CD14-positive monocyte (primary cell): ENCODE measurements around the gene MICU1. TPM values are rescaled to one million over a fixed set of nuclear protein-coding genes. Genes with fewer than 3 reads are reported as not detected.

ENCODE experiments used
- DNase-seq, 3 donors: peaks; one replicate each; pipeline ENCODE4 v3.0.0-alpha.2; 2011 to 2022
- H2AFZ ChIP-seq: 2 replicates; pipeline ENCODE4 v1.6.0; 2012; ENCODE audit warnings: mild to moderate bottlenecking, low read depth, low read length, inconsistent platforms; ENCODE audit not compliant: insufficient read depth, poor library complexity, severe bottlenecking
- H3K27ac ChIP-seq, 2 donors: 1 replicate in 1 of 2; 2 replicates in 1 of 2; pipeline ENCODE4 v1.5.1; 2012 to 2013; ENCODE audit warnings: low read length in 2 of 2, control low read depth in 1 of 2, inconsistent platforms in 1 of 2, low read depth in 1 of 2, mild to moderate bottlenecking in 1 of 2
- H3K27me3 ChIP-seq, 2 donors: one replicate each; pipeline versions ENCODE4 v1.6.0 to v1.6.1; 2011 to 2013; ENCODE audit warnings: low read length in 2 of 2; ENCODE audit not compliant: control insufficient read depth in 2 of 2, insufficient read depth in 2 of 2
- H3K36me3 ChIP-seq, 2 donors: replicated peaks in 1 of 2; 1 replicate in 1 of 2; 2 replicates in 1 of 2; pipeline versions ENCODE4 v1.5.1 to v1.6.1; 2012 to 2013; ENCODE audit warnings: low read length in 2 of 2, control low read depth in 1 of 2, inconsistent platforms in 1 of 2, mild to moderate bottlenecking in 1 of 2; ENCODE audit not compliant: insufficient read depth in 2 of 2, control insufficient read depth in 1 of 2
- H3K4me1 ChIP-seq, 2 donors: 1 replicate in 1 of 2; 2 replicates in 1 of 2; pipeline versions ENCODE4 v1.5.1 to v1.6.1; 2012 to 2013; ENCODE audit warnings: low read length in 2 of 2, control low read depth in 1 of 2, inconsistent platforms in 1 of 2, mild to moderate bottlenecking in 1 of 2, moderate library complexity in 1 of 2; ENCODE audit not compliant: insufficient read depth in 2 of 2, control insufficient read depth in 1 of 2
- H3K4me2 ChIP-seq: replicated peaks from 2 replicates; pipeline ENCODE3; 2012; ENCODE audit warnings: low read length, moderate library complexity, mild to moderate bottlenecking; ENCODE audit not compliant: poor library complexity, severe bottlenecking; ENCODE audit errors: extremely low read depth
- H3K4me3 ChIP-seq, 3 experiments: fragments of 200-600 bp in 1 of 3; sonication (generic) in 1 of 3; replicated peaks in 1 of 3; 1 replicate in 2 of 3; 2 replicates in 1 of 3; pipeline ENCODE4 v1.5.1; 2011 to 2013; ENCODE audit warnings: low read length in 3 of 3, mild to moderate bottlenecking in 3 of 3, control low read depth in 2 of 3, low read depth in 2 of 3, inconsistent platforms in 1 of 3, moderate library complexity in 1 of 3
- H3K79me2 ChIP-seq: 2 replicates; pipeline ENCODE4 v1.6.0; 2012; ENCODE audit warnings: mild to moderate bottlenecking, control low read depth, inconsistent platforms, low read length, moderate library complexity; ENCODE audit not compliant: insufficient read depth
- H3K9ac ChIP-seq: 2 replicates; pipeline ENCODE4 v1.6.0; 2017; ENCODE audit warnings: low read length, mild to moderate bottlenecking; ENCODE audit not compliant: insufficient read depth, poor library complexity, severe bottlenecking
- H3K9me3 ChIP-seq, 2 donors: replicated peaks in 1 of 2; 1 replicate in 1 of 2; 2 replicates in 1 of 2; pipeline versions ENCODE4 v1.5.1 to v1.6.1; 2012 to 2013; ENCODE audit warnings: low read length in 2 of 2, control low read depth in 1 of 2; ENCODE audit not compliant: control insufficient read depth in 1 of 2, insufficient read depth in 1 of 2
- H4K20me1 ChIP-seq: 2 replicates; pipeline ENCODE4 v1.6.0; 2012; ENCODE audit warnings: mild to moderate bottlenecking, low read length, control low read depth, moderate library complexity; ENCODE audit not compliant: insufficient read depth
- H3K27ac Mint-ChIP-seq, 7 donors: one replicate each; pipeline ENCODE4 v1.8.0; 2020; ENCODE audit warnings: mild to moderate bottlenecking in 7 of 7, mixed read lengths in 7 of 7, moderate library complexity in 6 of 7, inconsistent platforms in 2 of 7
- H3K27me3 Mint-ChIP-seq, 3 donors: one replicate each; pipeline ENCODE4 v1.8.0; 2021 to 2022; ENCODE audit warnings: low read depth in 3 of 3, mild to moderate bottlenecking in 3 of 3, mixed read lengths in 3 of 3, moderate library complexity in 3 of 3, inconsistent platforms in 1 of 3
- H3K36me3 Mint-ChIP-seq, 2 donors: one replicate each; pipeline ENCODE4 v1.8.0; 2020; ENCODE audit warnings: mixed read lengths in 2 of 2, inconsistent platforms in 1 of 2, mild to moderate bottlenecking in 1 of 2
- H3K4me1 Mint-ChIP-seq: one replicate; pipeline ENCODE4 v1.8.0; 2020; ENCODE audit warnings: mild to moderate bottlenecking, mixed read lengths
- H3K4me3 Mint-ChIP-seq, 2 donors: one replicate each; pipeline ENCODE4 v1.8.0; 2020; ENCODE audit warnings: mild to moderate bottlenecking in 2 of 2, mixed read lengths in 2 of 2, moderate library complexity in 1 of 2
- H3K9me3 Mint-ChIP-seq, 7 donors: one replicate each; pipeline ENCODE4 v1.8.0; 2020 to 2022; ENCODE audit warnings: mixed read lengths in 7 of 7, mild to moderate bottlenecking in 6 of 7, moderate library complexity in 6 of 7, inconsistent platforms in 2 of 7
- WGBS: methylation state at CpG from one replicate; pipeline ENCODE4 v1.1.5; 2013; ENCODE audit warnings: missing lambda C conversion rate; ENCODE audit not compliant: insufficient coverage; 5-methylcytosine and 5-hydroxymethylcytosine counted together
- intact Hi-C, 2 donors: fragments of 100-400 bp; cut with micrococcal nuclease; formaldehyde crosslinking; loops; one replicate each; pipeline versions ENCODE4 v1.15.0 to v1.15.1; 2023
- polyA plus RNA-seq, 3 donors: library from polyadenylated mRNA; depleted of rRNA in 1 of 3; unstranded in 2 of 3; stranded (reverse) in 1 of 3; fragments of 300-500 nt in 2 of 3; fragments of >200 nt in 1 of 3; fragmentation: Illumina TruSeq in 2 of 3; gene quantifications; 1 replicate in 2 of 3; 2 replicates in 1 of 3; pipeline ENCODE4 v1.2.3, GENCODE V29; 2012 to 2021
- TF ChIP-seq, protein P1 (sequence below): fragments of 200-600 bp; IDR thresholded peaks from one replicate; pipeline ENCODE4 v1.8.0; 2022; ENCODE audit warnings: antibody characterized with exemption, mild to moderate bottlenecking

MICU1 gene
- polyA plus RNA-seq, 3 donors = 51.1 to 76.4 (median 51.7) TPM

DNA sequence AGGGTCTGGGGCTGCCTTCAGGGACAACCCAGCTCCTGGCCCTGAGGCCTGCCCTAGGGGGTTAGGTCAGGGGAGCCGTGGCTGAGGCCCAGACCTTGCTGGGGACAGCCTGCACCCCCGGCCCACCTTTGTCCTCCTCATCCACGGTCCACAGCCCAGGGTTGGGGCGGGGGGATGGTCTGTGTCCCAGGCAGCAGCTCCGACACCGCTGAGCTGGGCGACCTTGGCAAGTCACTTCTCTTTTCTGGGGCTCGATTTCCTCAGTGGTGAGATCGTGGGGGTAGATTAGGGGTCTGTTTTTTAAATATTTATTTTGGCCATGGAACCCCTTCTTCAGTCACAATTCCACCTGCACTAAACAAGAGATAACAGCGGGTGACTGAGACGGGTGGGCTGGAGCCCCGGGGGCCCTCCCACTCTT is 302.1 kb downstream of the MICU1 start:
- WGBS = 0% methylated on average over 3 of the region's 12 CpGs
- peak overlapping the region in 1 of 2 donors; percentile 100 for H3K27ac ChIP-seq
- H3K4me1 ChIP-seq = peaks cover 71 to 76% of the 10 kb centered on the region in 2 donors
- peak overlapping the region; percentile 10 for H2AFZ ChIP-seq
- Mint-ChIP-seq H3K4me1 (peaks cover 74% of the 10 kb centered on the region), H3K4me3 (no peak overlapping the region), H3K27ac (peak overlapping the region in 5 of 7 donors; percentile 10 to 65 (median 24)), H3K27me3 (peaks cover 0 to 7% (median 5%) of the 10 kb centered on the region in 3 donors), H3K9me3 (peaks cover 0 to 8% (median 0%) of the 10 kb centered on the region in 7 donors), H3K36me3 (no peaks in the 10 kb centered on the region)
- H3K9me3 ChIP-seq = no peaks in the 10 kb centered on the region
- DNase-seq = peak in 2 of 3 donors; percentile 48 to 57
- H3K4me2 ChIP-seq = peak overlapping the region; percentile 25
- peak overlapping the region; percentile 34 for H3K9ac ChIP-seq
- peaks cover 5% of the 10 kb centered on the region for H3K79me2 ChIP-seq
- TF ChIP-seq, protein P1, sequence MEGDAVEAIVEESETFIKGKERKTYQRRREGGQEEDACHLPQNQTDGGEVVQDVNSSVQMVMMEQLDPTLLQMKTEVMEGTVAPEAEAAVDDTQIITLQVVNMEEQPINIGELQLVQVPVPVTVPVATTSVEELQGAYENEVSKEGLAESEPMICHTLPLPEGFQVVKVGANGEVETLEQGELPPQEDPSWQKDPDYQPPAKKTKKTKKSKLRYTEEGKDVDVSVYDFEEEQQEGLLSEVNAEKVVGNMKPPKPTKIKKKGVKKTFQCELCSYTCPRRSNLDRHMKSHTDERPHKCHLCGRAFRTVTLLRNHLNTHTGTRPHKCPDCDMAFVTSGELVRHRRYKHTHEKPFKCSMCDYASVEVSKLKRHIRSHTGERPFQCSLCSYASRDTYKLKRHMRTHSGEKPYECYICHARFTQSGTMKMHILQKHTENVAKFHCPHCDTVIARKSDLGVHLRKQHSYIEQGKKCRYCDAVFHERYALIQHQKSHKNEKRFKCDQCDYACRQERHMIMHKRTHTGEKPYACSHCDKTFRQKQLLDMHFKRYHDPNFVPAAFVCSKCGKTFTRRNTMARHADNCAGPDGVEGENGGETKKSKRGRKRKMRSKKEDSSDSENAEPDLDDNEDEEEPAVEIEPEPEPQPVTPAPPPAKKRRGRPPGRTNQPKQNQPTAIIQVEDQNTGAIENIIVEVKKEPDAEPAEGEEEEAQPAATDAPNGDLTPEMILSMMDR = no peak
- H4K20me1 ChIP-seq = no peaks in the 10 kb centered on the region
- intact Hi-C loops = loop anchor here in 1 of 2 donors (5.0 kb wide), 1 partner anchor 946 kb away; no protein-coding TSS in a partner anchor
- peak overlapping the region in 1 of 3 experiments; percentile 4 for H3K4me3 ChIP-seq
- no peaks in the 10 kb centered on the region for H3K27me3 ChIP-seq
- no peaks in the 10 kb centered on the region for H3K36me3 ChIP-seq

GRCh38 chr10:72323108-72323749 is 302.6 kb downstream of the MICU1 start:
- Histone ChIP-seq H3K4me1 (peaks cover 71 to 76% of the 10 kb centered on the region in 2 donors), H3K9me3 (no peaks in the 10 kb centered on the region), H3K36me3 (no peaks in the 10 kb centered on the region), H3K4me3 (peak overlapping the region in 1 of 3 experiments; percentile 4), H2AFZ (peak overlapping the region; percentile 10), H4K20me1 (no peaks in the 10 kb centered on the region), H3K79me2 (peaks cover 10% of the 10 kb centered on the region), H3K27me3 (no peaks in the 10 kb centered on the region), H3K4me2 (peak overlapping the region; percentile 25), H3K9ac (peak overlapping the region; percentile 34), H3K27ac (peak overlapping the region in 1 of 2 donors; percentile 100)
- 79% methylated on average over 8 of the region's 10 CpGs for WGBS
- peaks cover 0 to 8% (median 0%) of the 10 kb centered on the region in 7 donors for H3K9me3 Mint-ChIP-seq
- H3K27me3 Mint-ChIP-seq = peaks cover 0 to 5% (median 4%) of the 10 kb centered on the region in 3 donors
- no peaks in the 10 kb centered on the region for H3K36me3 Mint-ChIP-seq
- intact Hi-C loops = loop anchor here in 1 of 2 donors (5.0 kb wide), 1 partner anchor 946 kb away; no protein-coding TSS in a partner anchor
- no peak overlapping the region for H3K4me3 Mint-ChIP-seq
- peaks cover 74% of the 10 kb centered on the region for H3K4me1 Mint-ChIP-seq
- peak overlapping the region in 3 of 7 donors; percentile 14 to 63 (median 22) for H3K27ac Mint-ChIP-seq
- TF ChIP-seq, protein P1 = no peak
- no peak for DNase-seq
